GM19395 (cell line): ENCODE data around the gene TMEM63C.
"Not testable (repeated sequence)": the region's sequence is repeated elsewhere in the genome, so short reads cannot be mapped to it uniquely, and the experiment has no call there.

Experiments
- ATAC-seq: cut with Tn5 transposase; IDR thresholded peaks from one replicate; pipeline ENCODE4 v1.9.1; 2021; ENCODE audit warnings: mild to moderate bottlenecking, moderate library complexity; ENCODE audit not compliant: unreplicated experiment

TMEM63C gene

GRCh38 chr14:77155083-77155482 is 26.5 kb upstream of the TMEM63C start:
- ATAC-seq: no peak

- ATAC-seq: no peak
These were observed 23.9 kb upstream of the TMEM63C start for GRCh38 chr14:77157740-77158139.

GRCh38 chr14:77158175-77158881 is 23.3 kb upstream of the TMEM63C start:
- ATAC-seq: no peak

- no peak for ATAC-seq
These were observed 22.7 kb upstream of the TMEM63C start for GRCh38 chr14:77158882-77159255.

- no peak for ATAC-seq
These were observed 20.6 kb upstream of the TMEM63C start for GRCh38 chr14:77161011-77161410.

GRCh38 chr14:77170045-77170444 is 11.6 kb upstream of the TMEM63C start:
- ATAC-seq: no peak

- ATAC-seq: no peak
These were observed 8.7 kb upstream of the TMEM63C start for GRCh38 chr14:77172916-77173315.

GRCh38 chr14:77173911-77174617 is 7.5 kb upstream of the TMEM63C start:
- not testable (repeated sequence) for ATAC-seq

- no peak for ATAC-seq
These were observed 5.8 kb upstream of the TMEM63C start for GRCh38 chr14:77175843-77176242.

GRCh38 chr14:77177702-77178101 is 3.9 kb upstream of the TMEM63C start:
- no peak for ATAC-seq

- no peak for ATAC-seq
These were observed 2.9 kb upstream of the TMEM63C start for GRCh38 chr14:77178656-77179055.

GRCh38 chr14:77180726-77181602 is 634 bp upstream of the TMEM63C start:
- ATAC-seq: no peak

GRCh38 chr14:77183896-77184295 is 2.3 kb downstream of the TMEM63C start:
- no peak for ATAC-seq

GRCh38 chr14:77184396-77185092 is 2.9 kb downstream of the TMEM63C start:
- no peak for ATAC-seq

GRCh38 chr14:77185093-77185465 is 3.5 kb downstream of the TMEM63C start:
- no peak for ATAC-seq

GRCh38 chr14:77186911-77187648 is 5.5 kb downstream of the TMEM63C start:
- no peak for ATAC-seq

GRCh38 chr14:77187649-77188012 is 6.0 kb downstream of the TMEM63C start:
- ATAC-seq: no peak

- ATAC-seq: no peak
These were observed 7.9 kb downstream of the TMEM63C start for GRCh38 chr14:77189479-77189878.

GRCh38 chr14:77190977-77191376 is 9.4 kb downstream of the TMEM63C start:
- no peak for ATAC-seq

GRCh38 chr14:77194706-77195105 is 13.1 kb downstream of the TMEM63C start:
- ATAC-seq: no peak
